Stimulated activated CD8-positive, alpha-beta memory T cell treated with anti-CD3 and anti-CD28 coated beads, Interleukin-2, amount 100 ng/mL, for 48 hours (primary cell): Measurements from ENCODE around the gene FHOD3.

Experiments used
- DNase-seq, 2 donors: peaks; one replicate each; pipeline ENCODE4 v3.0.0-alpha.2; 2020; ENCODE audit warnings: low read depth in 2 of 2

The FHOD3 gene

GRCh38 chr18:36322734-36323133 lies 25.2 kb downstream of the FHOD3 start:
- DNase-seq, result no peak

- no peak for DNase-seq
These were observed 25.9 kb downstream of the FHOD3 start for GRCh38 chr18:36323421-36323820.

GRCh38 chr18:36325846-36326245 lies 28.3 kb downstream of the FHOD3 start:
- no peak for DNase-seq

GRCh38 chr18:36326771-36327170 lies 29.3 kb downstream of the FHOD3 start:
- no peak for DNase-seq

- no peak for DNase-seq
These were observed 30.1 kb downstream of the FHOD3 start for GRCh38 chr18:36327352-36328316.

- DNase-seq, result no peak
These were observed 30.9 kb downstream of the FHOD3 start for GRCh38 chr18:36328385-36328858.

- no peak for DNase-seq
These were observed 31.4 kb downstream of the FHOD3 start for GRCh38 chr18:36328916-36329315.

- DNase-seq, result no peak
These were observed 32.3 kb downstream of the FHOD3 start for GRCh38 chr18:36329684-36330434.

GRCh38 chr18:36330435-36331052 lies 33.0 kb downstream of the FHOD3 start:
- no peak for DNase-seq

- DNase-seq, result no peak
These were observed 34.0 kb downstream of the FHOD3 start for GRCh38 chr18:36331521-36331971.

GRCh38 chr18:36333414-36333813 lies 35.9 kb downstream of the FHOD3 start:
- no peak for DNase-seq

- no peak for DNase-seq
These were observed 37.3 kb downstream of the FHOD3 start for GRCh38 chr18:36334798-36335197.

GRCh38 chr18:36335476-36336279 lies 38.2 kb downstream of the FHOD3 start:
- no peak for DNase-seq

- no peak for DNase-seq
These were observed 40.3 kb downstream of the FHOD3 start for GRCh38 chr18:36337679-36338402.

GRCh38 chr18:36338403-36338933 lies 41.0 kb downstream of the FHOD3 start:
- DNase-seq, result no peak

GRCh38 chr18:36340246-36340645 lies 42.7 kb downstream of the FHOD3 start:
- no peak for DNase-seq

- DNase-seq, result no peak
These were observed 44.4 kb downstream of the FHOD3 start for GRCh38 chr18:36341944-36342343.

GRCh38 chr18:36348331-36348730 lies 50.8 kb downstream of the FHOD3 start:
- DNase-seq, result no peak

- no peak for DNase-seq
These were observed 51.5 kb downstream of the FHOD3 start for GRCh38 chr18:36348971-36349417.

GRCh38 chr18:36349552-36349951 lies 52.0 kb downstream of the FHOD3 start:
- DNase-seq, result no peak
